Measurements from ENCODE around the gene POU6F1. TPM values are rescaled to one million over a fixed set of nuclear protein-coding genes. Genes with fewer than 3 reads are reported as not detected.

Gene POU6F1
- total and polyA plus RNA-seq, 2 experiments from 2014 or later: 1.8 to 3.0 TPM

DNA sequence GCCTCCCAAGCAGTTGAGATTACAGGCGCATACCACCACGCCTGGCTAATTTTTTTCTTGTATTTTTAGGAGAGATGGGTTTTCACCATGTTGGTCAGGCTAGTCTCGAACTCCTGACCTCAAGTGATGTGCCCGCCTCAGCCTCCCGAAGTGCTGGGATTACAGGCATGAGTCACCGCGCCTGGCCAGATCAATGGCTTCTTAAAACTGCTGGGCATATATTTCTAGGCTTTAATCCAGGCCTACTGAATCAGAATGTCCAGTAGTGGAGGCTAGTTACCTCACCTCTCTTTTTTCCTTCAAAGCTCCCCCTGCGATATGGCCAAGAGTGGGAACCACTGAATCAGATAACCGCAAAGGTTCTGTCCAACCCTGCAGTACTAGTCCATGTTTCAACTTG, 17.1 kb downstream of the POU6F1 start:
- Histone ChIP-seq H2AFZ (no peak overlapping the region), H4K20me1 (ENCODE audit: insufficient read depth) (no peaks in the 10 kb centered on the region)
- peak; percentile 21 for DNase-seq

DNA sequence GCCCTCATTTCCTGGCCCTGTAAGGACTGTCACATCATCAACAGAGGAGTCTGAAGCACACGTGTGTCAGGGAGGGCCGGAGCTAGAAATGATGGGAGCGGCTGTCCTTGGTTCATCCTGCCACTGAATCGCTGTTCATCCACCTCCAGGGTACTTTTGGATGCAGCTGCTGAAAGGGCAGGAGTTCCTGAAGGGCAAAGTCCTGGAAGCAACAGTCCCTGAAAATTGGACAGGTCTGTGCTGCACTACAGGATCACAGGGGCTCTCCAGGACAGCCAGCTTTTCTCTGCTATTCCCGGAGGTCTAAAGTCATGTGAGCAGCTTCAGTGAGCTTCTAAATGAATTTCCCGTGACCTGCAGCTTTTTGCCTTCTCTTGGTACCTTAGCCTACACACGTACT, 17.7 kb downstream of the POU6F1 start:
- Histone ChIP-seq H3K9me2 (ENCODE audit: insufficient read depth) (no peaks in the 10 kb centered on the region), H3K9me3 (ENCODE audit: low read depth) (no peaks in the 10 kb centered on the region), H3K9ac (no peak overlapping the region), H3K36me3 (ENCODE audit: low read depth) (no peaks in the 10 kb centered on the region), H3K79me2 (ENCODE audit: insufficient read depth) (no peaks in the 10 kb centered on the region), H3K4me2 (ENCODE audit: unreplicated experiment) (no peak overlapping the region), H2AFZ (no peak overlapping the region), H3K4me3 (no peak overlapping the region), H3K4me1 (ENCODE audit: insufficient read depth) (no peaks in the 10 kb centered on the region), H3K27me3 (replicated peaks; ENCODE audit: insufficient read depth) (no peaks in the 10 kb centered on the region), H4K20me1 (ENCODE audit: insufficient read depth) (no peaks in the 10 kb centered on the region), H3F3A (ENCODE audit: insufficient read depth) (no peaks in the 10 kb centered on the region), H3K27ac (no peak overlapping the region)
- in situ Hi-C loops (cut with MboI): no loop called here
- 85 to 86% methylated on average over 7 of the region's 7 CpGs for WGBS, 2 experiments (ENCODE audit: low coverage in 1 of 2, low lambda C conversion rate in 2 of 2, missing lambda C conversion rate in 2 of 2)
- DNase-seq: no peak
- TF ChIP-seq EZH2 (IDR thresholded peaks at IDR 0.05; ENCODE audit: insufficient read depth, poor library complexity, severe bottlenecking) (no peak), EZH2phosphoT487 (IDR thresholded peaks at IDR 0.05; ENCODE audit: insufficient read depth, low read depth) (no peak)

More for the DNA sequence above, 17.1 kb downstream of the POU6F1 start:
- no peaks in the 10 kb centered on the region for H3K9me3 ChIP-seq (ENCODE audit: low read depth)
- H3K4me1 ChIP-seq (ENCODE audit: insufficient read depth): no peaks in the 10 kb centered on the region
- H3K27me3 ChIP-seq (replicated peaks; ENCODE audit: insufficient read depth): no peaks in the 10 kb centered on the region
- no peak overlapping the region for H3K27ac ChIP-seq
- no peak overlapping the region for H3K4me3 ChIP-seq
- no peak overlapping the region for H3K4me2 ChIP-seq (ENCODE audit: unreplicated experiment)
- no peaks in the 10 kb centered on the region for H3K79me2 ChIP-seq (ENCODE audit: insufficient read depth)
- in situ Hi-C loops (cut with MboI): no loop called here
- TF ChIP-seq EZH2 (IDR thresholded peaks at IDR 0.05; ENCODE audit: insufficient read depth, poor library complexity, severe bottlenecking) (no peak), EZH2phosphoT487 (IDR thresholded peaks at IDR 0.05; ENCODE audit: insufficient read depth, low read depth) (no peak)
- 89 to 91% methylated on average over 9 of the region's 9 CpGs for WGBS, 2 experiments (ENCODE audit: low coverage in 1 of 2, low lambda C conversion rate in 2 of 2, missing lambda C conversion rate in 2 of 2)
- no peaks in the 10 kb centered on the region for H3K36me3 ChIP-seq (ENCODE audit: low read depth)
- no peaks in the 10 kb centered on the region for H3F3A ChIP-seq (ENCODE audit: insufficient read depth)
- H3K9me2 ChIP-seq (ENCODE audit: insufficient read depth): no peaks in the 10 kb centered on the region
- no peak overlapping the region for H3K9ac ChIP-seq

DNA sequence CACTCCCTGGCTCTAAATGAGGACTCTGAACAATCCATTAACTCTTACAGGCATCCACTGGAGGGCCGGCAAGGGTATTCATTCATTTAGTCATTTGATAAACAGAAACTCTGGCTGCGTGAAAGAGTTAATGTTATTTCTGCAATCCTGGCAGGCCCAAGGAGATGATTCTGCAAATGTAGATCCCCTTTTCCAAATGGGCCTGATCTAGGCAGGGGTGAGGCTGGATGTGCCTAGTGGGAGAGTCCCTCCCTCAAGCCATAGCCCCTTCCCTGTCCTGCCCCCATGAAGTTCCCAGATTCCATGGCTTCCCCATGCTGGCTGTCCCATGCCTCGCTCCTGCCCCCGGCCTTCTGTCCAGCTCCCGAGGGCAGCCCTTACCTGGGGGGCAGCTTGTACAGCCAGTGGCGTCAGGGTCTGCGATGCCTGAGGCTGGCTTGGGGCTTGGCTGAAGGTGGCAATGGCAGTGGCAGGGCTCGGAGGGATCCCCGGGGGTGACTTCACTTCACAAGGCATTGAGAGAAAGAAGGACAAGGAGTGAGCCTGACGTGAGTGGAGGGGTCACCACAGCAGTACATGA, 18.4 kb downstream of the POU6F1 start:
- TF ChIP-seq EZH2 (IDR thresholded peaks at IDR 0.05; ENCODE audit: insufficient read depth, poor library complexity, severe bottlenecking): no peak
- TF ChIP-seq EZH2phosphoT487 (IDR thresholded peaks at IDR 0.05; ENCODE audit: insufficient read depth, low read depth): no peak
- Histone ChIP-seq H3K27ac (no peak overlapping the region), H3K4me1 (ENCODE audit: insufficient read depth) (no peaks in the 10 kb centered on the region), H3K9me3 (ENCODE audit: low read depth) (no peaks in the 10 kb centered on the region), H3K4me3 (no peak overlapping the region), H3K27me3 (replicated peaks; ENCODE audit: insufficient read depth) (no peaks in the 10 kb centered on the region), H3F3A (ENCODE audit: insufficient read depth) (no peaks in the 10 kb centered on the region), H3K9me2 (ENCODE audit: insufficient read depth) (no peaks in the 10 kb centered on the region), H3K36me3 (ENCODE audit: low read depth) (no peaks in the 10 kb centered on the region), H3K79me2 (ENCODE audit: insufficient read depth) (no peaks in the 10 kb centered on the region), H3K9ac (no peak overlapping the region), H4K20me1 (ENCODE audit: insufficient read depth) (no peaks in the 10 kb centered on the region), H3K4me2 (ENCODE audit: unreplicated experiment) (no peak overlapping the region), H2AFZ (no peak overlapping the region)
- WGBS, 2 experiments (ENCODE audit: low coverage in 1 of 2, low lambda C conversion rate in 2 of 2, missing lambda C conversion rate in 2 of 2): 86 to 87% methylated on average over 6 to 10 of the region's 10 CpGs
- in situ Hi-C loops (cut with MboI): no loop called here
- DNase-seq: no peak

DNA sequence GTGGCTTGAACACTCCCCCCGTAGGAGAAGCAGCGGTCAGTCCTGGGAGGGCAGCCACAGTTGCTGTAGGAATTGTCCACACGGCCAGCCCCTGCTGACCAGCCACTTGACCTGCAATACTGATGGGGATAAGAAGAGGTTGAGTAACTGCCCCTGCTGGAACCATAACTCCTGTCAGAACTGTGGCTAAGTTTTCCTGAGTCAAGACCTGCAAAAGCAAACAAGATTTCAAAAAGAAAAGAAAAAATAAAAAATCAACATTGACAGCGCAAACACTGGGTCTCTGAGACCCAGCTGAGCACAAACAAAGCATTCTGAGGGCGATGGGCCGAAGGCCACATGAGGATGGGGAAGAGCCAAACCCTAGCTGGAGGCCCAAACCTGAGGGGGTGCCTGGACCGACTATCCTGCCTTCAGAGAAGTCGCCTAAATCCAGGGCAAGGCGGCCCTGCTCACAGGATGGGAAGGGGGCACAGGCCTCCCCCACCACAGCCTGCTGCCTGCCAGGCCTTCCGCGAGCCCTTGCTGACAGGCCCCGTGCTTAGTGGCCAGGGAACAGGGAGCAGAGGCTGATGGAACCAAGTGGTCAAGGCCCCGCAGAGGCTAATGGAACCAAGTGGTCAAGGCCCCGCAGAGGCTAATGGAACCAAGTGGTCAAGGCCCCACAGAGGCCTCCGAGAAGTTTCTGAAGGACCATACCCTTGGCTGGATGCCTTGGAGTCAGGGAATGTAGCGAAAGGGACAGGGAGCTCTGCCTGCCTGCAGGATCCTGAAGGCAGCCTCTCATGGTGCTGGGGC, 19.1 kb downstream of the POU6F1 start:
- Histone ChIP-seq H4K20me1 (ENCODE audit: insufficient read depth) (no peaks in the 10 kb centered on the region), H3K27ac (no peak overlapping the region), H3F3A (ENCODE audit: insufficient read depth) (no peaks in the 10 kb centered on the region), H3K9me2 (ENCODE audit: insufficient read depth) (no peaks in the 10 kb centered on the region), H3K4me2 (ENCODE audit: unreplicated experiment) (no peak overlapping the region), H3K9me3 (ENCODE audit: low read depth) (no peaks in the 10 kb centered on the region), H3K79me2 (ENCODE audit: insufficient read depth) (no peaks in the 10 kb centered on the region), H3K36me3 (ENCODE audit: low read depth) (no peaks in the 10 kb centered on the region), H3K9ac (no peak overlapping the region), H3K27me3 (replicated peaks; ENCODE audit: insufficient read depth) (no peaks in the 10 kb centered on the region), H3K4me1 (ENCODE audit: insufficient read depth) (no peaks in the 10 kb centered on the region), H2AFZ (no peak overlapping the region), H3K4me3 (no peak overlapping the region)
- WGBS, 2 experiments (ENCODE audit: low coverage in 1 of 2, low lambda C conversion rate in 2 of 2, missing lambda C conversion rate in 2 of 2): 79 to 82% methylated on average over 16 of the region's 16 CpGs
- no peak for TF ChIP-seq EZH2 (IDR thresholded peaks at IDR 0.05; ENCODE audit: insufficient read depth, poor library complexity, severe bottlenecking)
- no peak for TF ChIP-seq EZH2phosphoT487 (IDR thresholded peaks at IDR 0.05; ENCODE audit: insufficient read depth, low read depth)
- no peak for DNase-seq
- in situ Hi-C loops (cut with MboI): no loop called here

All from GM23248 (cell line).